DOHH2 (cell line): ENCODE results near the gene SPON2.

Source experiments
- H3F3A ChIP-seq: fragments of 200-600 bp; sonication (generic), shearing (Covaris generic); 2 replicates; pipeline ENCODE4 v1.6.0; 2016; ENCODE audit warnings: antibody characterized with exemption, mild to moderate bottlenecking; ENCODE audit not compliant: control insufficient read depth, insufficient read depth
- H3K27ac ChIP-seq: fragments of 200-600 bp; sonication (generic); 2 replicates; pipeline ENCODE4 v1.5.1; 2014; ENCODE audit warnings: low read depth, mild to moderate bottlenecking, low read length, moderate library complexity
- H3K27me3 ChIP-seq: fragments of 200-600 bp; sonication (generic); 2 replicates; pipeline ENCODE4 v1.6.1; 2014; ENCODE audit warnings: mild to moderate bottlenecking, low read length, mixed read lengths; ENCODE audit not compliant: control insufficient read depth
- H3K36me3 ChIP-seq: fragments of 200-600 bp; sonication (generic); 2 replicates; pipeline ENCODE4 v1.6.1; 2014; ENCODE audit warnings: mild to moderate bottlenecking, low read length, moderate library complexity, mixed read lengths; ENCODE audit not compliant: control insufficient read depth
- H3K4me1 ChIP-seq: fragments of 200-600 bp; sonication (generic); 2 replicates; pipeline ENCODE4 v1.6.1; 2014; ENCODE audit warnings: mild to moderate bottlenecking, low read length, mixed read lengths; ENCODE audit not compliant: control insufficient read depth
- H3K4me2 ChIP-seq: fragments of 200-600 bp; sonication (generic); 2 replicates; pipeline ENCODE4 v1.6.0; 2014; ENCODE audit warnings: mild to moderate bottlenecking, low read length, moderate library complexity
- H3K4me3 ChIP-seq: fragments of 200-600 bp; sonication (generic); 2 replicates; pipeline ENCODE4 v1.5.1; 2014; ENCODE audit warnings: mild to moderate bottlenecking, low read length, mixed read lengths
- H3K79me2 ChIP-seq: fragments of 200-600 bp; sonication (generic); 2 replicates; pipeline ENCODE4 v1.6.1; 2014; ENCODE audit warnings: mild to moderate bottlenecking, low read length, mixed read lengths; ENCODE audit not compliant: control insufficient read depth
- H3K9me2 ChIP-seq: fragments of 200-600 bp; sonication (generic); replicated peaks from 2 replicates; pipeline ENCODE4 v1.6.1; 2014; ENCODE audit warnings: mild to moderate bottlenecking, low read length, mixed read lengths; ENCODE audit not compliant: control insufficient read depth
- H3K9me3 ChIP-seq: fragments of 200-600 bp; sonication (generic); 2 replicates; pipeline ENCODE4 v1.6.1; 2014; ENCODE audit warnings: antibody characterized with exemption, low read length, mixed read lengths; ENCODE audit not compliant: control insufficient read depth, insufficient read depth
- H4K20me1 ChIP-seq: fragments of 200-600 bp; sonication (generic); 2 replicates; pipeline ENCODE4 v1.6.0; 2014; ENCODE audit warnings: low read depth, mild to moderate bottlenecking, antibody characterized with exemption, low read length, moderate library complexity; ENCODE audit not compliant: control insufficient read depth, insufficient read depth
- CTCF ChIP-seq: fragments of 200-600 bp; sonication (generic); IDR thresholded peaks from one replicate; pipeline ENCODE4 v1.5.1; 2014; ENCODE audit warnings: antibody characterized with exemption, mild to moderate bottlenecking, low read depth, low read length; ENCODE audit not compliant: poor library complexity, severe bottlenecking
- EZH2phosphoT487 ChIP-seq: fragments of 200-600 bp; sonication (generic); IDR thresholded peaks from 2 replicates; pipeline ENCODE4 v1.6.1; 2017; ENCODE audit warnings: borderline replicate concordance, mild to moderate bottlenecking, antibody characterized with exemption, low read length, moderate library complexity, mixed read lengths

The SPON2 gene

GRCh38 chr4:1210241-1210841 lies 38.0 kb upstream of the SPON2 start:
- no peaks in the 10 kb centered on the region for H3F3A ChIP-seq
- no peak overlapping the region for H3K4me2 ChIP-seq
- no peaks in the 10 kb centered on the region for H3K27me3 ChIP-seq
- peaks cover 14% of the 10 kb centered on the region for H3K4me1 ChIP-seq
- TF ChIP-seq CTCF (no peak), EZH2phosphoT487 (no peak)
- H3K9me2 ChIP-seq: no peaks in the 10 kb centered on the region
- no peak overlapping the region for H3K27ac ChIP-seq
- H4K20me1 ChIP-seq: no peaks in the 10 kb centered on the region
- peaks cover 23% of the 10 kb centered on the region for H3K79me2 ChIP-seq
- H3K4me3 ChIP-seq: no peak overlapping the region
- peaks cover 69% of the 10 kb centered on the region for H3K36me3 ChIP-seq
- no peaks in the 10 kb centered on the region for H3K9me3 ChIP-seq

DNA sequence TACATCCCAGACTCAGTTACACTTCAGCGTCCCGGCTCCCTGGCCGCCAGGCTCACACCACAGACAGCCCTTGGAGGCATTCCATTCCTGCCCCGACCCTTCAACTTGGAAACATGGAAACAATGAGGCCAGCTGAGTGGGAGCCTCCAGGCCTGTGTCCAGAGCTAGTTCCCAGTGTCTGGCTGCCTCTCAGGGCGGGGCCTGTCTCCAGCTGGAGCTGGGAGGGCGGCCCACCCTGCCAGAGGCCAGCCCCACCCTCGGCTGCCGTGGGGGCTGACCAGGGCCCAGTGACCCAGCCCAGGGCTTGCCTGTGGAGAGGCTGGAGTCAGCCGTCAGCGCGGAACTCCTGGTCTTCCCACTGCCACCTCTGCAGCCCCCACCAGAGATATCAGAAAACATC lies 37.4 kb upstream of the SPON2 start:
- Histone ChIP-seq H3K4me2 (no peak overlapping the region), H3K27ac (no peak overlapping the region), H4K20me1 (no peaks in the 10 kb centered on the region), H3K4me1 (peaks cover 14% of the 10 kb centered on the region), H3K79me2 (peaks cover 18% of the 10 kb centered on the region), H3F3A (no peaks in the 10 kb centered on the region), H3K4me3 (no peak overlapping the region), H3K36me3 (peaks cover 70% of the 10 kb centered on the region), H3K9me2 (no peaks in the 10 kb centered on the region), H3K9me3 (no peaks in the 10 kb centered on the region), H3K27me3 (no peaks in the 10 kb centered on the region)
- no peak for TF ChIP-seq CTCF
- no peak for TF ChIP-seq EZH2phosphoT487

DNA sequence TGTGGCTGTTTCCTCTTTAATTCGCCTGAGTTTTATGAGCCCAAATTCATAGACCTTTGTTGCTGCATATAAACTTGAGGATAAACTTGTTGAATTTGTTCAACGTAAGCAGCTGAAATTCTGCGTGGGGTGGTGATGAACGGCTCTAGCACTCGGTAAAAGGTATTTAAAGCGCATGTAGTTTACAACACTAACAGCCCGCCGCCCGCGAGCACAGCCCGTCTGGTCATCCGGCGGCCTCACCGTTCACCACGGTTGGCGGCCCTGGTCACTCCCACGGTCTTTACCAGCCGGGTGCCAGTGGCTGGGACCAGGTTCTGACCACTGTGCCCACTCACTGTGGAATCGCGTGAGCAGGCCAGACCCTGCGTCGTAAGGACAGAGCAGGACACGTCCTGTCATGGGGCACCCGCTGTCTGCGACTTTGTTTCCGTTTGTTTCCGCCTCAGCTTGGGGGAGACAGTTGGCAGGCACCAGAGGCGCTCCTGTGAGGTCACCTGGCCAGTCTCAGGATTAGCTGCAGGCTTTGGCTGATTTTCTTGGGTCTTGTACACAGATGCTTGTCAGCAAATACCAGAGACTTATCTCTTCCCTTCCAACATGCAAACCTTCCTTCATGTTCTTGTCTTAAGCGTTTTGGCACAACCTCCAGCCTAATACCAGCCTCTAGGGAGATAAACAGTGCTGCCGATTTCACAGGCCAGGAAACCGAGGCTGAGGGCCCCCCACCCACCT lies 36.8 kb upstream of the SPON2 start:
- no peak overlapping the region for H3K27ac ChIP-seq
- TF ChIP-seq CTCF: no peak
- TF ChIP-seq EZH2phosphoT487: no peak

More for the DNA sequence above, 36.8 kb upstream of the SPON2 start:
- Histone ChIP-seq H3K9me2 (no peaks in the 10 kb centered on the region), H3K79me2 (peaks cover 11% of the 10 kb centered on the region), H3F3A (peaks cover 4% of the 10 kb centered on the region), H3K9me3 (no peaks in the 10 kb centered on the region), H3K36me3 (peaks cover 70% of the 10 kb centered on the region), H3K27me3 (no peaks in the 10 kb centered on the region), H4K20me1 (no peaks in the 10 kb centered on the region), H3K4me2 (no peak overlapping the region), H3K4me1 (peaks cover 15% of the 10 kb centered on the region), H3K4me3 (no peak overlapping the region)
